HG03095 (cell line): ENCODE measurements around the gene PXMP2.
"Not testable (repeated sequence)": the region's sequence is repeated elsewhere in the genome, so short reads cannot be mapped to it uniquely, and the experiment has no call there.

ENCODE experiments used
- ATAC-seq: cut with Tn5 transposase; IDR thresholded peaks from one replicate; pipeline ENCODE4 v1.9.1; 2021; ENCODE audit warnings: moderate library complexity; ENCODE audit not compliant: unreplicated experiment

PXMP2 gene

DNA sequence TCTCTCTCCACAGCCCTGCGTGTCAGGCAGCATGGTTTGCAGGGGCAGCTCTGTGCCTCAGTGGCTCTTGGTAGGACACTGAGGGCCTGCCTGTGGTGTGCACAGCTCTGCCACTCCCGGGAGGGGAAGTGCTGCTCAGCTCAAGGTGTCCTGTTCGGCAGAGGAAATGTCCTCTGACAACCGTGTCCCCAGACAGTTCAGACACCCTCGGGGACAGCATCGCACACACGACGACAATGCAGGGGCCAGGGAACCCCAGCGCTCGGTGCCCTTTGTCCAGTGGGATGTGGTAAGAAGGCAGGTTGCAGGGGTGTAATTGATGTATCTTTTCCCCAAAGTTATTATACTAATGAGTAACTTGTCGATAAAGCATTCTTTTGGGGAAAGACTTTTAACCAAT, 60.0 kb downstream of the PXMP2 start:
- ATAC-seq: no peak

DNA sequence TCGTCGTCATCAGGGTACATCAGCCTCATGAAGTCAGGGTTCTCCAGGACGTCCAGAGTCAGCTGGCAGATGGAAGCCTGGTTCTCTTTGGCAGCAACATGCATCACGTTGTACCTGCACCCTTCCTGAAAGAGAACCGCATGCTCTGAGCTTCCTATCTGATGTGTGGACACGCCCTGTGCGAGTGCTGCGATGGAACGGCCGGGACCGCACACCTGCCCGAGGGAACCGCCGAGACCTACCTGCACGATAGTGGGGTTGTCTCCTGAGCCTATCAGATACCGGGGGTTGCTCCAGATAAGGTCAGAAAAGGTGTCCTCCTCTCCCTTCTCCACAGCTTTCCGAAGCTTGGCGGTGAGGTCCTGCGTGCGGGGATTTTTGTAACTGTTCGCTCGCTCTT, 60.5 kb downstream of the PXMP2 start:
- no peak for ATAC-seq

DNA sequence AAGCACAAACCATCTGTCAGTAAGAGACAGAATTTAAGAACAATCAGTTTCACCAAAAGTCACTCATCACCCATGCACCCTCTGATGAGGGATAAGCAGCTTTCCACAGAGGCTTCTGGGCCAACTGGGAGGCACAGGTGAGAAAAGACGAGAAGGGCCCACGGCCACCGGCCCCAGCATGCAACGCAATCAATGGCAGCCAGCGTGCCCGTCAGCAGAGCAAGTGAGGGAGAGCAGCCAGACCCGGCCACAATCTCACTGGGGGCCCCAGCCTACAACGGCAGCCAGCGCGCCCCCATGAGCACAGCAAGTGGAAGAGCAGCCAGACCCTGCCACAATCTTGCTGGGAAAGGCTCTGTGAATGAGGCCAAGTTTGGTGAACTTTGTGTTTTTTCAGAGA, 60.9 kb downstream of the PXMP2 start:
- ATAC-seq: no peak

DNA sequence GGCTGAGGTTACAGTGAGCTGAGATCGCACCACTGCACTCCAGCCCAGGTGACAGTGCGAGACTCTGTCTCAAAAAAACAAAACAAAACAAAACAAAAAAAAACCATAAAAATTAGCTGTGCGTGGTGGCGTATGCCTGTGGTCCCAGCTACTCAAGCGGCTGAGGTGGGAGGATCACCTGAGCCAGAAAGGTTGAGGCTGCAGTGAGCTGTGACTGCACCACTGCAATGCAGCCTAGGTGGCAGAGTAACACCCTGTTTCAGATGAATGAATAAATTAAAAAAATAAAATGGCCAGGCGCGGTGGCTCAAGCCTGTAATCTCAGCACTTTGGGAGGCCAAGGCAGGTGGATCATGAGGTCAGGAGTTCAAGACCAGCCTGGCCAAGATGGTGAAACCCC, 66.3 kb downstream of the PXMP2 start:
- not testable (repeated sequence) for ATAC-seq

DNA sequence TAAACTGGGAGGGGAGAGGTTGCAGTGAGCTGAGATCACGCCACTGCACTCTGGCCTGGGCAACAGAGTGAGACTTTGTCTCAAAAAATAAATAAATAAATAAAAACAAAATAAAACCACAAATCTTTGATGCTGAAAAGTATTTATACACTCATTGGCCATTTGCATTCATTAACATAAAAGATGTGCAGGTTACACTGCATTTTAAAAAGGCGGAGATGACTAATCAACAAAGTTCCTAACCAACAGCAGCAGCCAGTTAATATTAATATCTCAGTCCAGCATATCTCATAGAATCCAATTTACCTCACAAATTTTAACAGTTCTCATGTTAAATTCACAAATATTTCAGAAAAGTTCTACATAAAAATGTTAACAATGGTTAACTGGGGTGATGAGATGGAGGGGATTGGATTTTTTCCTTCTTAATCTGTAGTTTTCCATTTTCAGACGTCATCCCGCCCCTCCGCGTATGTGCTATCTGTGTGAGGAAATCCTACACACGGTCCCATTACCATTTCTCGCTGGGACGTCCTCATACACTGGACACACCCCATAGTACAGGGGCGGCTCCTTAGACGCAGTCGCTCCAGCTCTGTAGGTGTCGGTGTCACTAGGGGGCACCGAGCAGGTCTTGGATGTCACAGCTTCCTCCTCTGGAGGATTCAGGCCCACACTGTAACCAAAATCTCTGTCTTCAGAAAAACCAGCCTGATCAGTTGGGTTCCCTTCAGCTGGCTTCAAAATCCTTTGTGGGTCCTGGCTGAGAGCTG, 67.0 kb downstream of the PXMP2 start:
- ATAC-seq: no peak
